HepG2 (cell line): ENCODE data around the gene TAS1R1. TPM values are rescaled to one million over a fixed set of nuclear protein-coding genes. Genes with fewer than 3 reads are reported as not detected.

Source experiments
- ATAC-seq: fragments of 200-7000 bp; cut with Tn5 transposase; 3 replicates; pipeline ENCODE4 v1.9.1; 2020; ENCODE audit warnings: mild to moderate bottlenecking, moderate library complexity
- BruUV-seq: library from RNA; stranded (reverse); fragments of 400-500 nt; replicated peaks from 2 replicates; lab custom pipeline; 2021; lab: Mats Ljungman, UMichigan
- CTCF ChIA-PET: fragments of 300-600 bp; formaldehyde crosslinking; extraction: SDS; loops from one replicate; lab custom pipeline; 2021; ENCODE audit warnings: low total read pairs, inconsistent platforms, low intra/inter-chr PET ratio; lab: Yijun Ruan, JAX
- POLR2A ChIA-PET: fragments of 350-600 bp; sonication (Branson Sonifier 250); formaldehyde crosslinking; loops from one replicate; lab custom pipeline; 2020; ENCODE audit warnings: antibody characterized with exemption, inconsistent platforms; lab: Yijun Ruan, JAX
- DNase-seq: peaks from one replicate; pipeline ENCODE4 v3.0.0-alpha.2; 2015; ENCODE audit warnings: low spot score
- FAIRE-seq: peaks from 3 replicates; lab custom pipeline; 2011; peaks lifted over from hg19 to GRCh38; lab: Jason Lieb, UNC
- H2AFZ ChIP-seq: one replicate; pipeline ENCODE4 v1.6.1; 2011; ENCODE audit warnings: low read length, inconsistent platforms
- H3K27ac ChIP-seq: fragments of 300-600 bp; 3 replicates; pipeline ENCODE4 v1.8.0; 2011; ENCODE audit warnings: mixed run types, mild to moderate bottlenecking, mixed read lengths, low read length, inconsistent platforms; ENCODE audit not compliant: insufficient read depth; ENCODE audit errors: extremely low read length
- H3K27me3 ChIP-seq, 2 experiments: fragments of 200-600 bp in 1 of 2; 2 replicates in 1 of 2; 3 replicates in 1 of 2; pipeline versions ENCODE4 v1.6.0 to v1.8.0; 2011; ENCODE audit warnings: low read length in 2 of 2, mild to moderate bottlenecking in 2 of 2, moderate library complexity in 2 of 2, inconsistent platforms in 1 of 2; ENCODE audit not compliant: insufficient read depth in 2 of 2, control insufficient read depth in 1 of 2
- H3K36me3 ChIP-seq, 2 experiments: fragments of 200-600 bp in 1 of 2; replicated peaks in 1 of 2; 2 replicates in 1 of 2; 3 replicates in 1 of 2; pipeline versions ENCODE4 v1.5.1 to v1.8.0; 2011; ENCODE audit warnings: low read length in 2 of 2, inconsistent platforms in 1 of 2; ENCODE audit not compliant: insufficient read depth in 2 of 2, control insufficient read depth in 1 of 2
- H3K4me1 ChIP-seq: 2 replicates; pipeline ENCODE4 v1.5.1; 2012; ENCODE audit warnings: low read length, inconsistent platforms; ENCODE audit not compliant: insufficient read depth
- H3K4me2 ChIP-seq: 2 replicates; pipeline ENCODE4 v1.6.0; 2011; ENCODE audit warnings: low read depth, low read length, inconsistent platforms
- H3K4me3 ChIP-seq, 3 experiments: fragments of 200-600 bp in 1 of 3; sonication (generic), shearing (Covaris generic) in 1 of 3; replicated peaks in 1 of 3; 2 replicates each; pipeline ENCODE4 v1.5.1; 2011 to 2016; ENCODE audit warnings: low read length in 3 of 3, inconsistent platforms in 2 of 3, low read depth in 2 of 3, mild to moderate bottlenecking in 2 of 3, control low read depth in 1 of 3, mixed read lengths in 1 of 3; ENCODE audit not compliant: insufficient read depth in 1 of 3
- H3K79me2 ChIP-seq: one replicate; pipeline ENCODE4 v1.6.1; 2011; ENCODE audit warnings: low read length, inconsistent platforms; ENCODE audit not compliant: insufficient read depth
- H3K9ac ChIP-seq: 2 replicates; pipeline ENCODE4 v1.6.0; 2011; ENCODE audit warnings: mild to moderate bottlenecking, low read depth, low read length, inconsistent platforms; ENCODE audit not compliant: insufficient read depth
- H3K9me3 ChIP-seq: 2 replicates; pipeline ENCODE4 v1.5.1; 2012; ENCODE audit warnings: mild to moderate bottlenecking, low read length
- H4K20me1 ChIP-seq: 2 replicates; pipeline ENCODE4 v1.6.0; 2011; ENCODE audit warnings: inconsistent platforms, mild to moderate bottlenecking, low read length, moderate library complexity; ENCODE audit not compliant: insufficient read depth
- ELF4 ChIP-seq: sonication (generic); formaldehyde crosslinking; IDR thresholded peaks from 2 replicates; pipeline ENCODE4 v1.5.0; 2020; ENCODE audit warnings: missing genetic modification reagents, mild to moderate bottlenecking, moderate library complexity, borderline replicate concordance
- ESRRA ChIP-seq: sonication (generic); formaldehyde crosslinking; IDR thresholded peaks from 2 replicates; pipeline ENCODE4 v1.5.1; 2020; ENCODE audit warnings: mild to moderate bottlenecking, low read depth, missing genetic modification reagents
- KMT2B ChIP-seq: IDR thresholded peaks from 2 replicates; pipeline ENCODE4 v1.6.1; 2016; ENCODE audit warnings: missing genetic modification reagents, missing compliant biosample characterization
- MAFG ChIP-seq: sonication (generic); formaldehyde crosslinking; IDR thresholded peaks from 2 replicates; pipeline ENCODE4 v1.5.1; 2020; ENCODE audit warnings: mild to moderate bottlenecking, missing genetic modification reagents
- MBNL3 ChIP-seq: fragments of 250-450 bp; sonication (Bioruptor Pico); conservative IDR thresholded peaks from 2 replicates; pipeline ENCODE4 v1.8.0; 2022; ENCODE audit warnings: mild to moderate bottlenecking, inconsistent platforms
- RCOR2 ChIP-seq: IDR thresholded peaks from 2 replicates; pipeline ENCODE4 v1.6.1; 2016; ENCODE audit warnings: missing biosample characterization, missing genetic modification reagents
- TEAD2 ChIP-seq: sonication (generic); formaldehyde crosslinking; IDR thresholded peaks from 2 replicates; pipeline ENCODE4 v1.9.0; 2021; ENCODE audit warnings: missing genetic modification reagents
- ZNF20 ChIP-seq: sonication (generic); formaldehyde crosslinking; IDR thresholded peaks from 2 replicates; pipeline ENCODE4 v1.4.0; 2020; ENCODE audit warnings: mild to moderate bottlenecking, moderate library complexity, missing genetic modification reagents
- ZNF431 ChIP-seq: sonication (generic); formaldehyde crosslinking; IDR thresholded peaks from 2 replicates; pipeline ENCODE4 v1.9.0; 2022; ENCODE audit warnings: missing genetic modification reagents, low read depth, mild to moderate bottlenecking, borderline replicate concordance
- WGBS: methylation state at CpG from one replicate; pipeline ENCODE4 v1.1.6; 2017; ENCODE audit warnings: low lambda C conversion rate; 5-methylcytosine and 5-hydroxymethylcytosine counted together
- in situ Hi-C: cut with HindIII; loops from 2 replicates; pipeline ENCODE4 v1.10.0; 2017; ENCODE audit warnings: low pct_unique_long_range_greater_than_20kb; ENCODE audit not compliant: extremely low pct_ligation_motif_present
- intact Hi-C: fragments of 100-400 bp; cut with micrococcal nuclease; formaldehyde crosslinking; loops from one replicate; pipeline ENCODE4 v1.10.0; 2022; ENCODE audit not compliant: unreplicated experiment
- polyA plus RNA-seq, 8 experiments: library from polyadenylated mRNA; depleted of rRNA in 3 of 8; stranded (reverse) in 7 of 8; unstranded in 1 of 8; fragments of >200 nt; fragmentation: Illumina TruSeq in 4 of 8; extraction: Trizol in 4 of 8; gene quantifications; 2 replicates each; pipeline versions ENCODE4 v1.2.1 to v1.2.3, GENCODE V29; 2011 to 2016; ENCODE audit warnings: low read depth in 4 of 8, missing spikeins in 1 of 8, mixed read lengths in 1 of 8; ENCODE audit not compliant: insufficient read depth in 1 of 8
- total RNA-seq, 5 experiments: library from RNA; depleted of rRNA; stranded (reverse); fragments of >200 nt; fragmentation: Illumina TruSeq; extraction: Trizol; gene quantifications; 2 replicates each; pipeline ENCODE4 v1.2.3, GENCODE V29; 2016; ENCODE audit warnings: low read depth in 1 of 5
- TF ChIP-seq, protein P1 (sequence below): sonication (generic); formaldehyde crosslinking; conservative IDR thresholded peaks from 2 replicates; pipeline ENCODE4 v1.4.0; 2020; ENCODE audit warnings: missing genetic modification reagents
- TF ChIP-seq, protein P2 (sequence below): sonication (generic); formaldehyde crosslinking; IDR thresholded peaks from 2 replicates; pipeline ENCODE4 v1.8.0; 2022; ENCODE audit warnings: missing genetic modification reagents, mild to moderate bottlenecking, borderline replicate concordance
- TF ChIP-seq, protein P3 (sequence below): sonication (generic); formaldehyde crosslinking; IDR thresholded peaks from 2 replicates; pipeline ENCODE4 v1.4.0; 2020; ENCODE audit warnings: missing genetic modification reagents

Gene TAS1R1
- total and polyA plus RNA-seq, 2 of the 13 experiments (the other 11 are each of a cell fraction or from before 2014, with no cell fraction given) = 1.4 to 1.6 TPM

DNA sequence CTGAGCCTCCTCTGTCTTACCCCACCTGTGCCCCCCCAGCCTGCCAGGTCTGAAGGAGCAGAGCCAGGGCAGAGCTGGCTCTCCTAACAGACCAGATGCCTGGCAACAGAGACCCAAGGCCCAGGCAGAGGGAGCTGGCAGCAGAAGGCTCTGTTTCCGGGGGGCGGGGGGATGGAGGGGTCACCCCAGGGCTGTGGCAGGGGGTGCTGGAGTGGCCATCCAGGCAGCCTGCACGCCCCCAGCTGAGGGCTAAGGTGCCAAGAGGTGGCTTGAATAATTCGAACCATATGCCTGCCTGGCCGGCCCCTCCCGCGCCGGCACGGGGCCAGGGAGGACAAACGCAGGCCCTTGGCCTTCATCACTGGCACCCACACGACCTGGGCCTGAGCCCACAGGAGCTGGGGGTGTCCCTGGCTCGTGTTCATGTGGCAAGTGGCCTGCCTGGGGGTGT lies 47.6 kb upstream of the TAS1R1 start:
- Histone ChIP-seq H3K36me3 (no peaks in the 10 kb centered on the region), H3K4me3 (no peak overlapping the region), H3K27ac (no peak overlapping the region), H2AFZ (no peak overlapping the region), H3K27me3 (peaks cover 26 to 57% of the 10 kb centered on the region in 2 experiments; a peak in 4 of 5 replicates), H3K4me1 (peaks cover 64% of the 10 kb centered on the region), H3K4me2 (no peak overlapping the region), H3K9ac (no peak overlapping the region), H3K9me3 (no peaks in the 10 kb centered on the region), H3K79me2 (no peaks in the 10 kb centered on the region), H4K20me1 (no peaks in the 10 kb centered on the region)
- in situ Hi-C loops = no loop called here
- ATAC-seq = no peak
- no peak for DNase-seq
- WGBS = 31% methylated on average over 2 of the region's 12 CpGs
- FAIRE-seq = no peak
- TF ChIP-seq MBNL3 (CRISPR knock-in tag) = no peak
- TF ChIP-seq ZNF20 (CRISPR knock-in tag) = no peak
- TF ChIP-seq, protein P1, sequence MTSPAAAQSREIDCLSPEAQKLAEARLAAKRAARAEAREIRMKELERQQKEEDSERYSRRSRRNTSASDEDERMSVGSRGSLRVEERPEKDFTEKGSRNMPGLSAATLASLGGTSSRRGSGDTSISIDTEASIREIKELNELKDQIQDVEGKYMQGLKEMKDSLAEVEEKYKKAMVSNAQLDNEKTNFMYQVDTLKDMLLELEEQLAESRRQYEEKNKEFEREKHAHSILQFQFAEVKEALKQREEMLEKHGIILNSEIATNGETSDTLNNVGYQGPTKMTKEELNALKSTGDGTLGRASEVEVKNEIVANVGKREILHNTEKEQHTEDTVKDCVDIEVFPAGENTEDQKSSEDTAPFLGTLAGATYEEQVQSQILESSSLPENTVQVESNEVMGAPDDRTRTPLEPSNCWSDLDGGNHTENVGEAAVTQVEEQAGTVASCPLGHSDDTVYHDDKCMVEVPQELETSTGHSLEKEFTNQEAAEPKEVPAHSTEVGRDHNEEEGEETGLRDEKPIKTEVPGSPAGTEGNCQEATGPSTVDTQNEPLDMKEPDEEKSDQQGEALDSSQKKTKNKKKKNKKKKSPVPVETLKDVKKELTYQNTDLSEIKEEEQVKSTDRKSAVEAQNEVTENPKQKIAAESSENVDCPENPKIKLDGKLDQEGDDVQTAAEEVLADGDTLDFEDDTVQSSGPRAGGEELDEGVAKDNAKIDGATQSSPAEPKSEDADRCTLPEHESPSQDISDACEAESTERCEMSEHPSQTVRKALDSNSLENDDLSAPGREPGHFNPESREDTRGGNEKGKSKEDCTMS (CRISPR knock-in tag) = no peak
- TF ChIP-seq ELF4 = no peak
- TF ChIP-seq ZNF431 (CRISPR knock-in tag) = no peak
- no peak for TF ChIP-seq KMT2B (CRISPR knock-in tag)
- no peak for TF ChIP-seq TEAD2 (CRISPR knock-in tag)
- no peak for TF ChIP-seq MAFG (CRISPR knock-in tag)
- TF ChIP-seq, protein P2, sequence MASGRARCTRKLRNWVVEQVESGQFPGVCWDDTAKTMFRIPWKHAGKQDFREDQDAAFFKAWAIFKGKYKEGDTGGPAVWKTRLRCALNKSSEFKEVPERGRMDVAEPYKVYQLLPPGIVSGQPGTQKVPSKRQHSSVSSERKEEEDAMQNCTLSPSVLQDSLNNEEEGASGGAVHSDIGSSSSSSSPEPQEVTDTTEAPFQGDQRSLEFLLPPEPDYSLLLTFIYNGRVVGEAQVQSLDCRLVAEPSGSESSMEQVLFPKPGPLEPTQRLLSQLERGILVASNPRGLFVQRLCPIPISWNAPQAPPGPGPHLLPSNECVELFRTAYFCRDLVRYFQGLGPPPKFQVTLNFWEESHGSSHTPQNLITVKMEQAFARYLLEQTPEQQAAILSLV (CRISPR knock-in tag) = no peak
- TF ChIP-seq, protein P3, sequence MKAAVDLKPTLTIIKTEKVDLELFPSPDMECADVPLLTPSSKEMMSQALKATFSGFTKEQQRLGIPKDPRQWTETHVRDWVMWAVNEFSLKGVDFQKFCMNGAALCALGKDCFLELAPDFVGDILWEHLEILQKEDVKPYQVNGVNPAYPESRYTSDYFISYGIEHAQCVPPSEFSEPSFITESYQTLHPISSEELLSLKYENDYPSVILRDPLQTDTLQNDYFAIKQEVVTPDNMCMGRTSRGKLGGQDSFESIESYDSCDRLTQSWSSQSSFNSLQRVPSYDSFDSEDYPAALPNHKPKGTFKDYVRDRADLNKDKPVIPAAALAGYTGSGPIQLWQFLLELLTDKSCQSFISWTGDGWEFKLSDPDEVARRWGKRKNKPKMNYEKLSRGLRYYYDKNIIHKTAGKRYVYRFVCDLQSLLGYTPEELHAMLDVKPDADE (CRISPR knock-in tag) = no peak
- TF ChIP-seq RCOR2 (CRISPR knock-in tag) = no peak
- TF ChIP-seq ESRRA (CRISPR knock-in tag) = no peak
- ChIA-PET POLR2A (interaction anchor here (1.3 kb wide), 1 partner anchor 9 kb away, joined by 5 read pairs; no protein-coding TSS in a partner anchor), CTCF (no interaction called here)
- no TSS peak for BruUV-seq
- intact Hi-C loops = no loop called here
